MM.1S (cell line): ENCODE results near the gene AKAP8.

Source experiments
- DNase-seq: peaks from one replicate; pipeline ENCODE4 v3.0.0-alpha.2; 2015
- H2AFZ ChIP-seq: fragments of 300-600 bp; sonication (generic); 2 replicates; pipeline ENCODE4 v1.6.0; 2016; ENCODE audit warnings: antibody characterized with exemption, low read length
- H3F3A ChIP-seq: fragments of 300-600 bp; sonication (generic); 2 replicates; pipeline ENCODE4 v1.6.1; 2016; ENCODE audit warnings: mild to moderate bottlenecking, antibody characterized with exemption, low read length, moderate library complexity, mixed read lengths; ENCODE audit not compliant: insufficient read depth
- H3K27ac ChIP-seq: fragments of 300-600 bp; sonication (generic); 2 replicates; pipeline ENCODE4 v1.5.1; 2016; ENCODE audit warnings: mild to moderate bottlenecking, low read length
- H3K27me3 ChIP-seq: fragments of 300-600 bp; sonication (generic); replicated peaks from 2 replicates; pipeline ENCODE4 v1.6.0; 2016; ENCODE audit warnings: low read length; ENCODE audit not compliant: insufficient read depth
- H3K36me3 ChIP-seq: fragments of 300-600 bp; sonication (generic); replicated peaks from 2 replicates; pipeline ENCODE4 v1.6.1; 2016; ENCODE audit warnings: mild to moderate bottlenecking, low read length, mixed read lengths; ENCODE audit not compliant: insufficient read depth
- H3K4me1 ChIP-seq: fragments of 300-600 bp; sonication (generic); 2 replicates; pipeline ENCODE4 v1.6.1; 2016; ENCODE audit warnings: low read length, mixed read lengths
- H3K4me2 ChIP-seq: fragments of 300-600 bp; sonication (generic); 2 replicates; pipeline ENCODE4 v1.6.0; 2016; ENCODE audit warnings: low read depth, low read length
- H3K4me3 ChIP-seq: fragments of 300-600 bp; sonication (generic); 2 replicates; pipeline ENCODE4 v1.5.1; 2016; ENCODE audit warnings: low read length, mixed read lengths
- H3K79me2 ChIP-seq: fragments of 300-600 bp; sonication (generic); 2 replicates; pipeline ENCODE4 v1.6.1; 2016; ENCODE audit warnings: mixed run types, low read length, mixed read lengths
- H3K9ac ChIP-seq: fragments of 300-600 bp; sonication (generic); 2 replicates; pipeline ENCODE4 v1.6.1; 2016; ENCODE audit warnings: low read length, mixed read lengths
- H3K9me2 ChIP-seq: fragments of 300-600 bp; sonication (generic); replicated peaks from 2 replicates; pipeline ENCODE4 v1.6.1; 2016; ENCODE audit warnings: mild to moderate bottlenecking, low read length, mixed read lengths; ENCODE audit not compliant: insufficient read depth
- H3K9me3 ChIP-seq: fragments of 300-600 bp; sonication (generic); replicated peaks from 2 replicates; pipeline ENCODE4 v1.6.1; 2016; ENCODE audit warnings: mild to moderate bottlenecking, low read length, mixed read lengths; ENCODE audit not compliant: insufficient read depth
- H4K20me1 ChIP-seq: fragments of 300-600 bp; sonication (generic); 2 replicates; pipeline ENCODE4 v1.6.1; 2016; ENCODE audit warnings: mild to moderate bottlenecking, low read length, moderate library complexity, mixed read lengths; ENCODE audit not compliant: insufficient read depth
- CTCF ChIP-seq: fragments of 300-600 bp; sonication (generic); IDR thresholded peaks from 2 replicates; pipeline ENCODE4 v1.5.1; 2016; ENCODE audit warnings: antibody characterized with exemption, low read length, mixed read lengths
- EZH2 ChIP-seq: fragments of 300-600 bp; sonication (generic); optimal IDR thresholded peaks from 2 replicates; pipeline ENCODE3; 2017; ENCODE audit warnings: low read depth, mild to moderate bottlenecking, antibody characterized with exemption, low read length, mixed read lengths
- EZH2phosphoT487 ChIP-seq: fragments of 300-600 bp; sonication (generic); IDR thresholded peaks from 2 replicates; pipeline ENCODE4 v1.6.1; 2018; ENCODE audit warnings: antibody characterized with exemption, low read length

The AKAP8 gene

DNA sequence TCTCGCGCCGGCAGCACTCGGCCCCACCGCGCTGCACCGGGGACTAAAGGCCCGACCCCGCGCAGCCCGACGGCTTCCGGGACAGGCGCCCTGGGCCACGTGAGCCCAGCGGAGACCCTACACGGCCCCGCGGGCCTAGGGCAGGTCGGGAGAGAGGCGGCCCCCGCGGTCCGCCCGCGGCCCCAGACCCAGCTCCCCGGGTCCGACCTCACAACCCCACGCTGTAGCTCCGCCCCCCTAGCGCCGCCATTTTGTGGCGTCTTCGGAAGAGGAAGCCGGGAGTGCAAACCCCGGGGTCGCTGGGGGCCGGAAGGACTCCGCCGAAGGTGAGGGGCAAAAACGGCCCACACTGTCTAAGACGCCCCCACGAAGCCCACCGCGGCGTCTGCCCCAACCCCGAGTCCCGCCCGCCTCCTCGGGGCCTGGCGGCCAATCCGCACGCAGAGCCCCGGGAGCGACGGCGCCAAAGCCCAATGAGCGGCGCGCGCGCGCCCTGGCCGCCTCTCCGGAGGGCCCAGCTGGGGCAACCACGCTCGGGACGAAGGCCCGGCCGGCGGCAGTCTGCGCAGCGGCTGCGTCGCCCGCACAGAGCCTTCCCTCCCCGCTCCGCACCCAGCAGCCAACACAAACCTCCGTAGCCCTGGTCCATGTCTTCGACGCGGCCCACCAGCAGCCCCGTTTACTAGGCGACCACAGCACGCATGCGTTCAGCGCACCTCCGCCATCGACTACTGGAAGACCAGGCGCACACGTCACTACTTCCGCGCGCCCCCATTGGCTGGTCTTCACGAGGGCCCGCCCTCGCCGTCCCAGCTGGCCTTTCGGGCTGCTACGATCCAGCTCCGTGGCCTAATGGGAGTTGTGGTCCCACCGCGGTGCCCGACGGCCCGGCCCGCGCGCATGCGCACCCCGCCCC is at the start of gene AKAP8:
AKAP8 (minus strand) TSS at position 705 of the 916 bp plus-strand sequence; CDS start at position 649, 56 bp downstream.
- TF ChIP-seq EZH2 (no peak), EZH2phosphoT487 (no peak), CTCF (no peak)
- Histone ChIP-seq H3K4me3 (peak within 1 kb of the TSS; percentile 96), H3K27ac (peak within 1 kb of the TSS; percentile 77), H3K4me2 (peak within 1 kb of the TSS; percentile 92), H3F3A (peaks cover 21% of the 10 kb centered on the region), H3K9me3 (no peaks in the 10 kb centered on the region), H3K36me3 (no peaks in the 10 kb centered on the region), H3K9me2 (no peaks in the 10 kb centered on the region), H4K20me1 (peaks cover 23% of the 10 kb centered on the region), H3K79me2 (peaks cover 53% of the 10 kb centered on the region), H3K9ac (peak within 1 kb of the TSS; percentile 94), H3K4me1 (peaks cover 17% of the 10 kb centered on the region; the same call in 1 of the 2 replicates), H2AFZ (peak within 1 kb of the TSS; percentile 89), H3K27me3 (no peaks in the 10 kb centered on the region)
- peak; percentile 99 for DNase-seq

GRCh38 chr19:15427991-15428471 is 48.4 kb upstream of the AKAP8 start:
- H3K9me2 ChIP-seq: no peaks in the 10 kb centered on the region
- H4K20me1 ChIP-seq: no peaks in the 10 kb centered on the region
- H3K4me3 ChIP-seq: no peak overlapping the region
- no peak for DNase-seq
- no peak overlapping the region for H3K27ac ChIP-seq
- no peak overlapping the region for H3K9ac ChIP-seq
- no peaks in the 10 kb centered on the region for H3K9me3 ChIP-seq
- TF ChIP-seq CTCF (no peak), EZH2 (no peak), EZH2phosphoT487 (no peak)
- H3K4me1 ChIP-seq: peaks cover 12% of the 10 kb centered on the region
- H3K36me3 ChIP-seq: peaks cover 8% of the 10 kb centered on the region; the same call in 1 of the 2 replicates
- peaks cover 46% of the 10 kb centered on the region for H3K79me2 ChIP-seq
- no peak overlapping the region for H2AFZ ChIP-seq
- no peaks in the 10 kb centered on the region for H3K27me3 ChIP-seq
- no peaks in the 10 kb centered on the region; the same call in 1 of the 2 replicates for H3F3A ChIP-seq
- no peak overlapping the region for H3K4me2 ChIP-seq

DNA sequence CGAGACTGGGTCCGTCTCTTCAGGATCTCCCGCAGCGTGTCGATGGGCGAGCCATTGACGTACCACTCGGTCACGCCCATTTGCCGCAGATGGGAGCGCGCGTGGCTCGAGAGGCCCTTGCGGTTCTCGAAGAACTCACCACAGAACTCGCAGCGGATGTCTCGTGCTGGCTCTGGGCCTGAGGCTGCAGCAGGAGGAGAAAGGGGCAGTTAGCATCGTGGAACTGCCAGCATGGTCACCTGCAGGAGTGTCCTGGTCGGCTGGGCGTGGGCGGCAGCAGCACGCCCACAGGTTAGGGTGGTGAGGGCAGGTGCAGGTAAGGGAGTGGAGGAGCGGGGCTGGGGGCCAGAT is 47.7 kb upstream of the AKAP8 start:
- no peak for TF ChIP-seq EZH2
- H3K79me2 ChIP-seq: peaks cover 46% of the 10 kb centered on the region
- H3K36me3 ChIP-seq: peaks cover 8% of the 10 kb centered on the region; the same call in 1 of the 2 replicates

More for the DNA sequence above, 47.7 kb upstream of the AKAP8 start:
- no peak overlapping the region for H3K9ac ChIP-seq
- H3K4me3 ChIP-seq: no peak overlapping the region
- H4K20me1 ChIP-seq: no peaks in the 10 kb centered on the region
- no peaks in the 10 kb centered on the region for H3K9me3 ChIP-seq
- no peak overlapping the region for H3K4me2 ChIP-seq
- H3K27ac ChIP-seq: no peak overlapping the region
- no peaks in the 10 kb centered on the region for H3K9me2 ChIP-seq
- H3F3A ChIP-seq: no peaks in the 10 kb centered on the region
- no peak overlapping the region for H2AFZ ChIP-seq
- H3K4me1 ChIP-seq: peaks cover 10% of the 10 kb centered on the region
- H3K27me3 ChIP-seq: no peaks in the 10 kb centered on the region
- no peak for DNase-seq
